Right lobe of liver (tissue), 6 donors: ENCODE data around the gene DDX25. TPM values are rescaled to one million over a fixed set of nuclear protein-coding genes. Genes with fewer than 3 reads are reported as not detected.

Experiments
- ATAC-seq, 4 donors: fragments of 200-7000 bp; cut with Tn5 transposase; one replicate each; pipeline ENCODE4 v1.9.1; 2020; ENCODE audit warnings: mild to moderate bottlenecking in 4 of 4, moderate library complexity in 4 of 4
- DNase-seq, 3 donors: peaks; one replicate each; pipeline ENCODE4 v3.0.0-alpha.2; 2020
- H3K27ac ChIP-seq, 3 donors: fragments of 200-600 bp; one replicate each; pipeline ENCODE4 v1.8.0; 2022
- H3K27me3 ChIP-seq, 2 donors: fragments of 200-600 bp; one replicate each; pipeline ENCODE4 v1.8.0; 2022
- H3K36me3 ChIP-seq, 4 donors: fragments of 200-600 bp; sonication (generic) in 1 of 4; one replicate each; pipeline versions ENCODE4 v1.5.1 to v1.8.0; 2017 to 2022; ENCODE audit warnings: control low read depth in 1 of 4
- H3K4me1 ChIP-seq, 4 donors: fragments of 200-600 bp; sonication (generic) in 1 of 4; one replicate each; pipeline versions ENCODE4 v1.5.1 to v1.8.0; 2017 to 2022; ENCODE audit warnings: control low read depth in 1 of 4
- H3K4me3 ChIP-seq, 3 donors: fragments of 200-600 bp; one replicate each; pipeline ENCODE4 v1.8.0; 2022
- H3K9me3 ChIP-seq, 4 donors: fragments of 200-600 bp; sonication (generic) in 1 of 4; one replicate each; pipeline versions ENCODE4 v1.5.1 to v1.8.0; 2017 to 2022; ENCODE audit warnings: control low read depth in 1 of 4
- POLR2A ChIP-seq: fragments of 450-650 bp; IDR thresholded peaks from one replicate; pipeline ENCODE4 v1.6.1; 2017; ENCODE audit warnings: antibody characterized with exemption, mild to moderate bottlenecking
- WGBS: methylation state at CpG from one replicate; pipeline ENCODE4 v1.1.6; 2018; ENCODE audit warnings: low coverage, low lambda C conversion rate; ENCODE audit not compliant: insufficient coverage; ENCODE audit errors: missing lambda C conversion rate; 5-methylcytosine and 5-hydroxymethylcytosine counted together
- intact Hi-C, 2 donors: fragments of 100-400 bp; cut with DNase I; formaldehyde crosslinking; loops; one replicate each; pipeline versions ENCODE4 v1.11.2 to v1.14.1; 2022
- total RNA-seq, 6 experiments: library from RNA; depleted of rRNA in 2 of 6; stranded (reverse); fragments of >200 nt in 2 of 6; fragmentation: NEBNext Ultra II Directional in 3 of 6; extraction: Animal tissue kit (Norgen Biotek cat#: 25700) in 3 of 6; gene quantifications; one replicate each; pipeline versions ENCODE4 v1.1.0 to v1.2.4, GENCODE V29; 2016 to 2023
- TF ChIP-seq, protein P1 (sequence below), 4 donors: fragments of 200-600 bp in 3 of 4; fragments of 450-650 bp in 1 of 4; IDR thresholded peaks; one replicate each; pipeline versions ENCODE4 v1.5.1 to v1.8.0; 2016 to 2022; ENCODE audit warnings: antibody characterized with exemption in 4 of 4, mild to moderate bottlenecking in 2 of 4
- donor health status: DM: no; HTN: yes; CAD: no.
- donor health status: DM: no; HTN: no; CAD: no.
- donor health status: DM: no; HTN: no; CAD: no.
- donor health status: DM: no; HTN: yes; CAD: no.
- donor health status: DM: no; HTN: yes; CAD: no.

The DDX25 gene
- total RNA-seq, 6 experiments from 2014 or later: 0.17 to 0.28 (median 0.21) TPM; not detected in 2

DNA sequence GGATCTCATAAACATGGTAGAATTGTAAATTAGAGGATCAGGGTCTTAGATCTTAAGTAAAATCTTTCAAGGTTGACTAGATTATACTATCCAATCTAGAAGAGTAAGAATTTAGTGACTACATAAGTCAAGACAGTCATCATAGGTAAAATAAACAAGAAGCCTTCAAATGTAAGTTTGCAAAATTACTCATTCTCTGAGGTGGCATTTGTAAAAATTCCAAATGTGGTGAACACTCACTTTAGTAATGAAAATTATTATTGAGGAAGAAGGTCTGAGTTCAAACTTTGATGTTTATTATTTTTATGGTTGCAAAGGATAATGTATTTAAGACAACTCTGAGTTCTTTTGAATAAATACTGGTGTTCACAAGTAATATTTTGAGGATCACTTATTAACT is 12.2 kb upstream of the DDX25 start:
- ATAC-seq (no peak), DNase-seq (no peak)
- peak overlapping the region in 1 of 3 donors; percentile 27 for H3K27ac ChIP-seq
- TF ChIP-seq, protein P1, sequence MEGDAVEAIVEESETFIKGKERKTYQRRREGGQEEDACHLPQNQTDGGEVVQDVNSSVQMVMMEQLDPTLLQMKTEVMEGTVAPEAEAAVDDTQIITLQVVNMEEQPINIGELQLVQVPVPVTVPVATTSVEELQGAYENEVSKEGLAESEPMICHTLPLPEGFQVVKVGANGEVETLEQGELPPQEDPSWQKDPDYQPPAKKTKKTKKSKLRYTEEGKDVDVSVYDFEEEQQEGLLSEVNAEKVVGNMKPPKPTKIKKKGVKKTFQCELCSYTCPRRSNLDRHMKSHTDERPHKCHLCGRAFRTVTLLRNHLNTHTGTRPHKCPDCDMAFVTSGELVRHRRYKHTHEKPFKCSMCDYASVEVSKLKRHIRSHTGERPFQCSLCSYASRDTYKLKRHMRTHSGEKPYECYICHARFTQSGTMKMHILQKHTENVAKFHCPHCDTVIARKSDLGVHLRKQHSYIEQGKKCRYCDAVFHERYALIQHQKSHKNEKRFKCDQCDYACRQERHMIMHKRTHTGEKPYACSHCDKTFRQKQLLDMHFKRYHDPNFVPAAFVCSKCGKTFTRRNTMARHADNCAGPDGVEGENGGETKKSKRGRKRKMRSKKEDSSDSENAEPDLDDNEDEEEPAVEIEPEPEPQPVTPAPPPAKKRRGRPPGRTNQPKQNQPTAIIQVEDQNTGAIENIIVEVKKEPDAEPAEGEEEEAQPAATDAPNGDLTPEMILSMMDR (IDR thresholded peaks at IDR 0.05): no peak
- TF ChIP-seq POLR2A: no peak
- intact Hi-C loops: no loop called here
- H3K4me1 ChIP-seq: peaks cover 0 to 27% (median 11%) of the 10 kb centered on the region in 4 donors
- H3K9me3 ChIP-seq: no peaks in the 10 kb centered on the region
- H3K4me3 ChIP-seq: no peak overlapping the region
- H3K27me3 ChIP-seq: no peaks in the 10 kb centered on the region
- H3K36me3 ChIP-seq: peaks cover 0 to 14% (median 0%) of the 10 kb centered on the region in 4 donors

DNA sequence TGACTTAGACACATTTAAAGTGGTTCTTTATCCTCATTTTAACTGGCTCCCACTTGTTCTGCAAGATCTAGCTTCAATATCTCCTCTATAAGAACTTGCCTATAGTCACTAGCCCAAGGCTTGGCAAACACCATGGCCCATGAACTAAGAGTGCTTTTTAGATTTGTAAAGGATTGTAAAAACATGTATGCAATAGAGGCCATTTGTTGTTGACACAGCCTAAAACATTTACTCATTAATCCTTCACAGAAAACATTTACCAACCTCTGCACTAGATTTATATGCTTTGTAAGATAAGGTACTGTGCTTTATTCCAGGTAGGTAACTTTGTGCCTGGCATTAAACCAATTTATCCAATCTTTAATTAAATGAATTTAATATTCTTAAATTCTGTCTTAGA is 11.3 kb upstream of the DDX25 start:
- no peak for DNase-seq
- TF ChIP-seq, protein P1 (IDR thresholded peaks at IDR 0.05): no peak
- no peak for TF ChIP-seq POLR2A
- ATAC-seq: peak; percentile 71 to 85 (median 72)
- Histone ChIP-seq H3K4me3 (no peak overlapping the region), H3K9me3 (no peaks in the 10 kb centered on the region), H3K27me3 (no peaks in the 10 kb centered on the region), H3K4me1 (peaks cover 0 to 27% (median 11%) of the 10 kb centered on the region in 4 donors), H3K27ac (peak overlapping the region in 2 of 3 donors; percentile 13 to 27), H3K36me3 (peaks cover 0 to 14% (median 0%) of the 10 kb centered on the region in 4 donors)
- intact Hi-C loops: no loop called here

DNA sequence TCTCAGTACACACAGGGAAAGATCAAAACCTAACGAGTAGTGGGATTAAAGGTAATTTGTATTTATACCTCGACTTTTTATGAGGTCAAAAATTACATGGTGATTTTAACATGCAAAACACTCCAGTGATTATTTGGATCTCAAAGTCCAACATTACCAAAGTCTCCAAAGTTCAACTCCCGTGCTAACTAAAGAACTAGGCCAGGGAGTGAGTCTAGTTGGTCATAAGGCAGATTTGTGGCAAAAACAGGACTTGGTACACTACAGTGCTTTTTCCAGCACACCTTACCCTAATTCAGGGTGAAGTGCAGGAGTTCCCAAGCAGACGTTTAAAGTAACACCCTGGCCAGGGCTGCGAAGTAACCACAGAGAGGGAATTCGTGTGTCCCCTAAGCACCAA is 2.4 kb upstream of the DDX25 start:
- TF ChIP-seq, protein P1 (IDR thresholded peaks at IDR 0.05): no peak
- peak; percentile 64 for TF ChIP-seq POLR2A
- peak overlapping the region; percentile 60 to 83 (median 68) for H3K27ac ChIP-seq
- peak overlapping the region; percentile 40 to 74 (median 64) for H3K4me3 ChIP-seq
- H3K36me3 ChIP-seq: peaks cover 0 to 14% (median 4%) of the 10 kb centered on the region in 4 donors
- H3K4me1 ChIP-seq: peaks cover 0 to 11% (median 2%) of the 10 kb centered on the region in 4 donors
- ATAC-seq (peak; percentile 65 to 75 (median 70)), DNase-seq (no peak)
- H3K9me3 ChIP-seq: no peaks in the 10 kb centered on the region
- WGBS: 36% methylated on average over 6 of the region's 6 CpGs
- intact Hi-C loops: no loop called here
- H3K27me3 ChIP-seq: no peaks in the 10 kb centered on the region

DNA sequence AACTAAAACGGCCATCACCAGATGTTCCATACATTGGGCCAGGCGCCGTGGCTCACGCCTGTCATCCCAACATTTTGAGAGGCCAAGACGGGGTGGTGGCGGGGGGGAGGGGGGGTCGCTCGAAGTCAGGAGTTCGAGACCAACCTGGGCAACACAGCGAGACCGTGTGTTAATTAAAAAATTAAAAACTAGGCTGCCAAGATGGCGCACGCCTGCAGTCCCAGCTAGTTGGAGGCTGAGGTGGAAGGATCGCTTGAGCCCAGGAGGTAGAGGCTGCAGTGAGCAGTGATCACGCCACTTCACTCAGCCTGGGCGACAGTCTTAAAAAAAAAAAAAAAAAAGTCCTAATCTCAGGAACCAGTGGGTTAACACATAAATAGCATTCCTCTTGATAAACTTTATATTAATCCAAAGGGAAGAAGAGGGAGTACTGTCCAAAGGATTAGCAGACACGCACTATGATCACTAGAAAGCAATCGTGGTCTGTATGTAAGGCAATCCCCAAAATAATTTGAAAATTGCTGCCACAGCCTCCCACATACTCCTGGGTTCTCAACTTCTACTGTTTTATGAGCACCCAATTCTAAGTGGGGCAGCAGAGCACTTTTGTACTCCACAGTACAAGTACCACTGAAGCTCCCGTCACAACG is 1.9 kb upstream of the DDX25 start:
- DNase-seq (no peak), ATAC-seq (peak in 3 of 4 donors; percentile 6 to 38 (median 6))
- intact Hi-C loops: no loop called here
- Histone ChIP-seq H3K27ac (peak overlapping the region; percentile 60 to 83 (median 68)), H3K4me1 (peaks cover 0 to 11% (median 2%) of the 10 kb centered on the region in 4 donors), H3K27me3 (no peaks in the 10 kb centered on the region), H3K9me3 (no peaks in the 10 kb centered on the region), H3K36me3 (peaks cover 0 to 14% (median 4%) of the 10 kb centered on the region in 4 donors), H3K4me3 (peak overlapping the region; percentile 40 to 74 (median 64))
- WGBS: 29% methylated on average over 19 of the region's 20 CpGs
- TF ChIP-seq, protein P1 (IDR thresholded peaks at IDR 0.05): no peak
- no peak for TF ChIP-seq POLR2A
